WTC11 (cell line): ENCODE results near the gene TTC7B. TPM values are rescaled to one million over a fixed set of nuclear protein-coding genes. Genes with fewer than 3 reads are reported as not detected.

Experiments used
- ATAC-seq: fragments of 200-7000 bp; cut with Tn5 transposase; 2 replicates; pipeline ENCODE4 v1.10.0; 2021; ENCODE audit warnings: mild to moderate bottlenecking, moderate library complexity
- CTCF ChIA-PET: fragments of 300-600 bp; sonication (Branson Sonifier 250); formaldehyde crosslinking; loops from one replicate; lab custom pipeline; 2021; ENCODE audit warnings: antibody characterized with exemption; lab: Charles Lee
- POLR2A ChIA-PET: fragments of 350-600 bp; sonication (Branson Sonifier 250); formaldehyde crosslinking; loops from one replicate; lab custom pipeline; 2021; ENCODE audit warnings: antibody characterized with exemption; lab: Charles Lee
- DNase-seq: peaks from one replicate; pipeline ENCODE4 v3.0.0; 2021; ENCODE audit warnings: low spot score
- H3K27ac Mint-ChIP-seq: 2 replicates; pipeline ENCODE4 v1.8.0; 2021; ENCODE audit warnings: mixed read lengths
- H3K27me3 Mint-ChIP-seq: 2 replicates; pipeline ENCODE4 v1.8.0; 2021; ENCODE audit warnings: low read depth, mild to moderate bottlenecking, moderate library complexity, mixed read lengths
- H3K36me3 Mint-ChIP-seq: 2 replicates; pipeline ENCODE4 v1.8.0; 2021; ENCODE audit warnings: mixed read lengths
- H3K4me1 Mint-ChIP-seq: 2 replicates; pipeline ENCODE4 v1.8.0; 2022; ENCODE audit warnings: mixed read lengths
- H3K4me3 Mint-ChIP-seq: 2 replicates; pipeline ENCODE4 v1.8.0; 2021; ENCODE audit warnings: mild to moderate bottlenecking, moderate library complexity, mixed read lengths
- H3K9me3 Mint-ChIP-seq: 2 replicates; pipeline ENCODE4 v1.8.0; 2021; ENCODE audit warnings: mixed read lengths
- AR ChIP-seq: fragments of 250-450 bp; sonication (Bioruptor Pico); IDR thresholded peaks from 2 replicates; pipeline ENCODE4 v1.9.0; 2021; ENCODE audit warnings: mild to moderate bottlenecking
- ATF3 ChIP-seq: sonication (generic); formaldehyde crosslinking; conservative IDR thresholded peaks from 2 replicates; pipeline ENCODE4 v1.8.1; 2022; ENCODE audit warnings: mild to moderate bottlenecking, missing genetic modification reagents
- CTCF ChIP-seq: fragments of 200-600 bp; IDR thresholded peaks from 2 replicates; pipeline ENCODE4 v1.8.0; 2022; ENCODE audit warnings: antibody characterized with exemption
- E2F4 ChIP-seq: sonication (generic); formaldehyde crosslinking; IDR thresholded peaks from 2 replicates; pipeline ENCODE4 v1.8.1; 2022; ENCODE audit warnings: low read depth, mild to moderate bottlenecking, moderate library complexity, missing genetic modification reagents, borderline replicate concordance
- ETV6 ChIP-seq: sonication (generic); formaldehyde crosslinking; IDR thresholded peaks from 2 replicates; pipeline ENCODE4 v1.8.1; 2022; ENCODE audit warnings: mild to moderate bottlenecking, missing genetic modification reagents
- GABPB1 ChIP-seq: sonication (generic); formaldehyde crosslinking; IDR thresholded peaks from 2 replicates; pipeline ENCODE4 v1.8.1; 2023; ENCODE audit warnings: mild to moderate bottlenecking, missing genetic modification reagents
- GTF2I ChIP-seq: fragments of 250-450 bp; sonication (Bioruptor Pico); conservative IDR thresholded peaks from 2 replicates; pipeline ENCODE4 v1.4.0; 2021; ENCODE audit warnings: mild to moderate bottlenecking
- HMGA2 ChIP-seq: fragments of 250-450 bp; sonication (Bioruptor Pico); IDR thresholded peaks from 2 replicates; pipeline ENCODE4 v1.4.0; 2021; ENCODE audit warnings: mild to moderate bottlenecking, moderate library complexity
- IRF2 ChIP-seq: sonication (generic); formaldehyde crosslinking; IDR thresholded peaks from 2 replicates; pipeline ENCODE4 v1.8.0; 2022; ENCODE audit warnings: low read depth, missing genetic modification reagents, borderline replicate concordance
- MAX ChIP-seq: sonication (generic); formaldehyde crosslinking; IDR thresholded peaks from 2 replicates; pipeline ENCODE4 v1.8.0; 2022; ENCODE audit warnings: mild to moderate bottlenecking, missing genetic modification reagents
- MLX ChIP-seq: sonication (generic); formaldehyde crosslinking; IDR thresholded peaks from 2 replicates; pipeline ENCODE4 v1.8.1; 2023; ENCODE audit warnings: mild to moderate bottlenecking, missing genetic modification reagents, moderate library complexity
- MXD4 ChIP-seq: fragments of 250-450 bp; sonication (Bioruptor Pico); IDR thresholded peaks from 2 replicates; pipeline ENCODE4 v1.8.0; 2021; ENCODE audit warnings: mild to moderate bottlenecking, moderate library complexity, borderline replicate concordance
- NFATC4 ChIP-seq: fragments of 250-450 bp; sonication (Bioruptor Pico); IDR thresholded peaks from 2 replicates; pipeline ENCODE4 v1.9.0; 2021; ENCODE audit warnings: mild to moderate bottlenecking
- NR1H2 ChIP-seq: sonication (generic); formaldehyde crosslinking; IDR thresholded peaks from 2 replicates; pipeline ENCODE4 v1.9.0; 2021; ENCODE audit warnings: mild to moderate bottlenecking, moderate library complexity, missing genetic modification reagents
- NR2C2 ChIP-seq: sonication (generic); formaldehyde crosslinking; IDR thresholded peaks from 2 replicates; pipeline ENCODE4 v1.8.0; 2022; ENCODE audit warnings: mild to moderate bottlenecking, missing genetic modification reagents
- RORB ChIP-seq: fragments of 250-450 bp; sonication (Bioruptor Pico); IDR thresholded peaks from 2 replicates; pipeline ENCODE4 v1.9.0; 2021; ENCODE audit warnings: mild to moderate bottlenecking
- SOX15 ChIP-seq: fragments of 250-450 bp; sonication (Bioruptor Pico); IDR thresholded peaks from 2 replicates; pipeline ENCODE4 v1.9.0; 2021; ENCODE audit warnings: mild to moderate bottlenecking
- ZBTB21 ChIP-seq: sonication (generic); formaldehyde crosslinking; IDR thresholded peaks from 2 replicates; pipeline ENCODE4 v1.8.1; 2023; ENCODE audit warnings: mild to moderate bottlenecking, missing genetic modification reagents, borderline replicate concordance
- ZMAT4 ChIP-seq: fragments of 250-450 bp; sonication (Bioruptor Pico); IDR thresholded peaks from 2 replicates; pipeline ENCODE4 v1.9.0; 2021; ENCODE audit warnings: mild to moderate bottlenecking
- ZNF232 ChIP-seq: sonication (generic); formaldehyde crosslinking; IDR thresholded peaks from 2 replicates; pipeline ENCODE4 v1.8.0; 2022; ENCODE audit warnings: mild to moderate bottlenecking, missing genetic modification reagents
- ZNF263 ChIP-seq: sonication (generic); formaldehyde crosslinking; IDR thresholded peaks from 2 replicates; pipeline ENCODE4 v1.8.1; 2022; ENCODE audit warnings: low read depth, mild to moderate bottlenecking, moderate library complexity, missing genetic modification reagents
- ZNF317 ChIP-seq: sonication (generic); formaldehyde crosslinking; IDR thresholded peaks from 2 replicates; pipeline ENCODE4 v1.8.1; 2023; ENCODE audit warnings: low read depth, mild to moderate bottlenecking, moderate library complexity, missing genetic modification reagents, borderline replicate concordance
- ZNF416 ChIP-seq: fragments of 250-450 bp; sonication (Bioruptor Pico); IDR thresholded peaks from 2 replicates; pipeline ENCODE4 v1.9.0; 2021; ENCODE audit warnings: mild to moderate bottlenecking, inconsistent platforms
- ZNF423 ChIP-seq: fragments of 250-450 bp; sonication (Bioruptor Pico); IDR thresholded peaks from 2 replicates; pipeline ENCODE4 v2.1.2; 2022; ENCODE audit warnings: mild to moderate bottlenecking, moderate library complexity
- ZNF425 ChIP-seq: fragments of 250-450 bp; sonication (Bioruptor Pico); conservative IDR thresholded peaks from 2 replicates; pipeline ENCODE4 v1.9.0; 2021; ENCODE audit warnings: mild to moderate bottlenecking
- total RNA-seq: library from RNA; stranded (reverse); gene quantifications from 3 replicates; pipeline ENCODE4 v1.2.3, GENCODE V29; 2021

Gene TTC7B
- total RNA-seq, 1 experiment from 2014 or later: 27.6 TPM

- ChIA-PET CTCF (interaction anchor here (1.1 to 2.0 kb wide), 5 partner anchors 8 to 46 kb away, joined by 3 to 19 read pairs (median 6); partner anchors contain the start of gene TTC7B), POLR2A (no interaction called here)
- DNase-seq (no peak), ATAC-seq (no peak)
- H3K4me1 Mint-ChIP-seq: peaks cover 14% of the 10 kb centered on the region
- no peak overlapping the region for H3K4me3 Mint-ChIP-seq
- H3K36me3 Mint-ChIP-seq: no peaks in the 10 kb centered on the region
- TF ChIP-seq ZNF423 (CRISPR knock-in tag) (no peak), ZMAT4 (CRISPR knock-in tag) (no peak), ETV6 (CRISPR knock-in tag) (no peak), MAX (CRISPR knock-in tag) (no peak), ZBTB21 (CRISPR knock-in tag) (no peak), IRF2 (CRISPR knock-in tag) (no peak), ZNF416 (no peak), MXD4 (CRISPR knock-in tag) (no peak), SOX15 (CRISPR knock-in tag) (no peak), ZNF263 (no peak), HMGA2 (CRISPR knock-in tag) (no peak), ZNF425 (CRISPR knock-in tag) (no peak), NFATC4 (CRISPR knock-in tag) (no peak)
- peak overlapping the region; percentile 75; the same call in 1 of the 2 replicates for H3K27ac Mint-ChIP-seq
- H3K9me3 Mint-ChIP-seq: no peaks in the 10 kb centered on the region
- no peaks in the 10 kb centered on the region for H3K27me3 Mint-ChIP-seq
These were observed 13.0 kb downstream of the TTC7B start for GRCh38 chr14:90803249-90803648.

- Mint-ChIP-seq H3K36me3 (no peaks in the 10 kb centered on the region), H3K27ac (no peak overlapping the region)
- no peak for ATAC-seq
- TF ChIP-seq GABPB1 (CRISPR knock-in tag) (no peak), ZNF232 (no peak), RORB (CRISPR knock-in tag) (no peak), E2F4 (no peak), ATF3 (CRISPR knock-in tag) (no peak), MLX (no peak), AR (CRISPR knock-in tag) (no peak), GTF2I (CRISPR knock-in tag) (no peak), ZNF263 (no peak), CTCF (no peak), MXD4 (CRISPR knock-in tag) (no peak), NR2C2 (CRISPR knock-in tag) (no peak), ZNF317 (no peak), NR1H2 (CRISPR knock-in tag) (no peak)
- TF ChIP-seq, all 79 proteins: peak for 0
- H3K9me3 Mint-ChIP-seq: no peaks in the 10 kb centered on the region
- CTCF ChIA-PET: interaction anchor here (0.9 to 1.6 kb wide), 2 partner anchors 14 to 18 kb away, joined by 3 to 4 read pairs; no protein-coding TSS in a partner anchor
- POLR2A ChIA-PET: no interaction called here
- no peaks in the 10 kb centered on the region for H3K27me3 Mint-ChIP-seq
- no peak overlapping the region for H3K4me3 Mint-ChIP-seq
- no peak for DNase-seq
- H3K4me1 Mint-ChIP-seq: peaks cover 19% of the 10 kb centered on the region
These were observed 16.8 kb downstream of the TTC7B start for GRCh38 chr14:90799420-90799819.
